HL-60/S4 treated with phorbol 12-myristate 13-acetate at 8.2 ng/mL for 4 days and 3 days (cell line): ENCODE data around the gene BMPR2.
"Not testable (repeated sequence)": the region's sequence is repeated elsewhere in the genome, so short reads cannot be mapped to it uniquely, and the experiment has no call there.

ENCODE experiments used
- in situ Hi-C: fragments of 300-500 bp; cut with MboI; formaldehyde crosslinking; loops from 2 replicates; pipeline ENCODE4 v1.15.0; 2022; ENCODE audit warnings: low sequenced_read_pairs

Gene BMPR2

DNA sequence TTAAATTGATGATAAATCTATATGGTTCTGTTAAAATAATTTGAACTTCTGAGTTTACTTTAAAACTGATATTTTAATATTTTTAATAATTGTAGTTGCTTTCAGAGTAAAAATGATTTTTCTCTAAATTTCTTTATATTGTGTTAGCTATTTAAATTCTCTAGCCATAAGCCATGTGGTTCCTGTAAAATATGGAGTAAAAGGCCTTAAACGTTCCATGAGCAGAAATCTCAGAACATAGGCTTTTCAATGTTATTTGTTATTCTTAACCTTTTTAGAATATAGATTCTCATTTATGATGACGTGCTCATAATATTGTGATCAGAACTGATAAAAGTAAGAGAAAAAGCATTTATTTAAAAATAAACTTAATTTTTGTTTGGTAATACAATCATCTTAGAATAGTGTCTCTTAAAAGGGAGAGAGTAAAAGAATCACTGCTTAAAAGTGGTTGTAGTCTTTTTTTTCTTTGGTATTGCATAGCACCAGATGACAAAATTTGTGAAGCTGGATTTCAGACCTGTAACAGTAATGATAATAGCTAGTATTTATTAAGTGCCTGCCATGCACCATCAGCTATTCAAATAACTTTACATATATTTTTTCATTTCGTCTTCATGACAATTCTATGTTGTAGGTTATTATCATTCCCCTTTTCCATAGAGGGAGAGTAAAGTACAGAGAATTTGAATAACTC, 2.7 kb downstream of the BMPR2 start:
- in situ Hi-C loops = no loop called here

DNA sequence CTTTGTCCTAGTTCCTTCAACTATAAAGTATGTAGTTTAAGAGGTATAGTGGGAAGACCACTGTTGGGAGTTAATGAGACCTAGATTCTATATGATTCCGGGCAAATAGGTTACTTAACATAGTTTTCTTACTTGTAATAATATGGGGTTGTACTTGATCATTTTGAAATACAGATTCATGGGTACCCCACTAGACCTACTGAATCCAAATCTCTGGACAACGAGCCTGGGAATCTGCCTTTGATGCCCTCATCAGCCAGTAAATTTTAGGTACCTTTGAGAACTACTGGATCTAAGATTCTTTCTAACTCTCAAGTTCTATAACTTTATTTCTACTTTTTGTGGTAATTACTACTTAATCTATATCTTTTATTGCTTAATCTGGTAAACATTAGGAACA, 6.6 kb downstream of the BMPR2 start:
- in situ Hi-C loops = no loop called here

DNA sequence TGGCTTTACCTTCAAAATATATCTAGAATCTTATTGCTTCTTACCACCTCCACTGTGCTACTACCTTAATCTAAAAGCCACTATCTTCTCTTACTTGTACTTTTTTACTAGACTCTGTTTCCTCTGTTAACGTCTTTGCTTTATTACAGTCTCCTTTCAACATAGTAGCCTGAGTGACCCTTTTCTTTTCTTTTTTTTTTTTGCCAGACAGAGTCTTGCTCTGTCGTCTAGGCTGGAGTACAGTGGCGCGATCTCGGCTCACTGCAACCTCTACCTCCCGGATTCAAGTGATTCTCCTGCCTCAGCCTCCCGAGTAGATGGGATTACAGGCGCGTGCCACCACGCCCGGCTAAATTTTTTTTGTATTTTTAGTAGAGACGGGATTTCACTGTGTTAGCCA, 10.4 kb downstream of the BMPR2 start:
- in situ Hi-C loops = not testable (repeated sequence)

DNA sequence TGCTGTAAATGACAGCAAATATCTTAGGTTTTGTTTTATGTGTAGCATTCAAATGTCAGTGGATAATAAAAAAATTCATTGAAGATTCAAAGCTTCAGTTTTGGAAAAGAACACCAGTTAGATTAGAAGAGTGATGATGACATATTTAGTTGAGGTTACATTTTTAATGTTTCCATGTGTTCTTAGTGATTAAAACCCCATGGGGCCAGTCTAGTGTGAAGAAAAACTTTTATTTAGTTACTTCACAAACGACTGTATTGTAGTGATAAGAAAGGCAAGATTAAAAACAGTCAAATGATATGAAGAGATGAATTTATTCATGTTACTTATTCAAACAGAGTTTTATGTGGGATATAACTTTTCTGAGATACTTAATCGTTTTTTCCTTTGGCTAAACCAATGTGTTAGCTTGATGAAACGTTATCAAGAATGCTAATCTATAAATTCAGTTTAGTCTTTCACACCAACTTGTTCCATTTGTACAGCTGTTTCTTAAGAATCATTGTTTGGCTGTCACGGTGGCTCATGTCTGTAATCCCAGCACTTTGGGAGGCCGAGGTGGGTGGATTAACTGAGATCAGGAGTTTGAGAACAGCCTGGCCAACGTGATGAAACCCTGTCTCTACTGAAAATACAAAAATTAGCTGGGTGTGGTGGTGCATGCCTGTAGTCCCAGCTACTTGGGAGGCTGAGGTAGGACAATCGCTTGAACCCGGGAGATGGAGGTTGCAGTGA, 11.6 kb downstream of the BMPR2 start:
- in situ Hi-C loops = no loop called here

DNA sequence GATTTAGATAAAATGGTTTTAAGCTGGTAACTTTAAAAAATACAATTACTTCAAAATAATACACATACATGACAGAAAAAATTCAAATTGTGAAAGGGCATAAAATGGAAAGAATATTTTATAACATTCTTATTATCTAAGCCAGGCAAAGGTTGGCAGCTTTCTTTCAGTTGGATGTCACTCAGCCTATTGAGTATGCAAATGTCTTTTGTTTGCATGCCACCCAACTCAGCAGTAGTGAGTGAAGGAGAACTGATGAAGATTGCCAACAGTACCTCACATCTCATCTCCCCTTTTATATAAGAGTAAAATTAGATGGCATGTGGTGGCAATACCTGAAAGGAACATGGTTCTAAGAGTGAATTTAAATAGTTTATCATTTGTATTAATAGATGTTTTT, 24.8 kb downstream of the BMPR2 start:
- in situ Hi-C loops = no loop called here

DNA sequence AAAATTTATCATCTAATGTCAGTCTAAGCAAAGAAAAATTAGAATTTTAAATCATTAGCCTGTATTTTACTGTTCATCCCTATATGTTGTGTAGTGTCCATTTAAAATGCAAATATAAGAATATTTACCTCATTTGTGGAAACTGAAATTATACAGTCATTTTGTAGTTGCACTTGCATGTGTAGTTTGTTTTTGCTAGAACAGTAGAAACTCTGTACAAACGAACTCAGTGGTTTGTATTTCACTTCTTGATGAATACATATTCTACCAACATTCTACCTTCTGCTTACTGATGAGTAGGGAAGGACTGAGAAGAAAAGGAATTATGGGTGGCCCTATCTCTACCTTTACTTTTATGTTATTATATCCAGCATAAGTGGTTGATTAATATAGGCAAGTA, 29.7 kb downstream of the BMPR2 start:
- in situ Hi-C loops = no loop called here

DNA sequence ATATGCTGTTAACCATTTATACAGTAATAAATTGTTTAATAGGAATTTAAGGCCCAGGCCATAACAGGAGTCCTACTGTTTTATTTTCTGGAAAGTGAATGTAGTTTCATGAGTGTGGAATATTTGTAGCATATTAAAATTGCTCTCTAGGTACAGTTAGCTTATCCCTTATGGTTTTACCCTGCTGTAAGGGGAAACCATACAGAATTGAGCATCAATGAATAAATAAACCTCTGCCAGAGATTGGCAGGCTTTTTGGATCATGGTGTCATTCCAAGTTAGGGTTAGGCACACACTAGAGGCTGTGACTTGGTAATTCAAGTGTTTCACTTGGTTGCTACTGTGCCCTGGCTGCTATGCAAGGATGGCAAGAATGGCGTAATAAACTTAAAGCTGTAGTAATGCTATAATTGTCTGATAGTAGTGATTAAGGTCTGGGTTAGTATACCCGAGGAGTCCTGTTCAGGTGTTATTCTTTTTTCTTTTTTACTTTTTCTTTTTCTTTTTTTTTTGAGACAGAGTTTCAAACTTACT, 30.4 kb downstream of the BMPR2 start:
- in situ Hi-C loops = no loop called here

DNA sequence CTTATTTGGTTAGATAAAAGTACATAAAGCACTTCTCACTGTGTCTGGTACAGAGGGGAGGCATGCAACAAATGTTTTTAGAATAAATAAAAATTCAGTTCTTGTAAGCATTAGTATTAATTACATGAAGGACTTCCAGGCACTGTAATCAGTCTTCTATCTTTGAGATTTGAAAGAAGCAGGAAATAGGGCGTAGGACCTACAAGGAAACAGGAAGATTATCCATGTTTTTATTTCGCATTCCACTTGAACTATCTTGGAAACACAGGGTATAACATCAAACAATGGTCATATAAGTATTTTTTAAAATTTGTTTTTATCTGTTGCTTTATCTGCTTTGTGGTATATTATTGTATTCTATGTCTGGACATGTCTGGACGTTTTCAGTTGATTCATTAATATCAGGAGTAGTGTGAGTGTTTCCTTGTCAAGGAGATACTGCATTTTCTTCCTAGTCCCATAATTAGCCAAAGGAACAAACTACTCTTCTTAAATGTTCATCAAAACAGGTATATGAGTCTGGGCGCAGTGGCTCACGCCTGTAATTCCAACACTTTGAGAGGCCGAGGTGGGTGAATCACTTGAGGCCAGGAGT, 32.5 kb downstream of the BMPR2 start:
- in situ Hi-C loops = no loop called here

DNA sequence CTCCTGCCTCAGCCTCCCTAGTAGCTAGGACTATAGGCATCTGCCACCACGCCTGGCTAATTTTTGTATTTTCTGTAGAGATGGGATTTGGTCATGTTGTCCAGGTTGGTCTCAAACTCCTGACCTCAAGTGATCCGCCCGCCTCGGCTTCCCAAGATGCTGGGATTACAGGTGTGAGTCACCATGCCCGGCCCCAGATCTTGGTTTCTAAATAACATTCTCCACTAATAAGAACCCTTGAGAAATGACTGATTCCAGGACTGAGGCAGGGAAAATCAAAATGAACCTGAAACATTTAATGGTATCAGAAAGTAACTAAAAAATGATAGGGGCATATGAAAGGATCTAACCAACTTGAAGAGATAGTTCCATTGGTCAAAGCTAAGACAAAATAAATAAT, 34.0 kb downstream of the BMPR2 start:
- in situ Hi-C loops = no loop called here

DNA sequence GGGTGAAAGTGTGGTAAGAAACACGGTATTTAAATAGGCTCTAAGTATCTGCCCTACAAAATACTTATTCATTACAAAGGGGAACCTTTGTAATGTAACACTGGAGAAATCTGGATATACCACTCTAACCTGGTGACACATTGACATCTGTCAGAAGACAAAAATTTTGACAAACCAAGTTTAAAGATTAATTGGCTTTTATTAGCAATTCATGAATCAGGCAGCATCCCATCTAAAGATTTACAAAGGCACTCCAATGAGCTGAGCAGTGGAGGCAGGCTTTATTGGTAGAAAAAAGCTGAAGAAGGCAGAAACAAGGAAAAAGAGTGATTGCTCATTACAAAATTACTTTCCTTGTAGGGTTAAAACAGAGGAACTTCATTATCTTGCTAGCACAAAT, 35.0 kb downstream of the BMPR2 start:
- in situ Hi-C loops = no loop called here

DNA sequence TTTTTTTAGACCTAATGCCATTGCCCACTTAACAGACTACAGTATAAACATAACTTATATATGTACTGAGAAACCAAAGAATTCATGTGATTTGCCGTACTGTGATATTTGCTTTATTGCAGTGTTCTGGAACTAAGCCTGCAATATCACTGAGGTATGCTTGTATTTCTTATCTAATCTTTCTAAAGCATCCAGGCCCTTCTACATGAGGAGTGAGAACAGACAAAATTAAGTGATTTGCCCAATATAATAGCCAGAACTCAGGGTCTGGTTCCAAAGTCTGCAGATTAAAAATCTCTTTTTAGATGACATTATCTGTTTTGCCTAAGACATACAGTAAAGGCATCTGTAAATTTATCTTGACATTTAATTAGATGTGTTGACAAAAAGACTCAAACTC, 41.9 kb downstream of the BMPR2 start:
- in situ Hi-C loops = no loop called here

DNA sequence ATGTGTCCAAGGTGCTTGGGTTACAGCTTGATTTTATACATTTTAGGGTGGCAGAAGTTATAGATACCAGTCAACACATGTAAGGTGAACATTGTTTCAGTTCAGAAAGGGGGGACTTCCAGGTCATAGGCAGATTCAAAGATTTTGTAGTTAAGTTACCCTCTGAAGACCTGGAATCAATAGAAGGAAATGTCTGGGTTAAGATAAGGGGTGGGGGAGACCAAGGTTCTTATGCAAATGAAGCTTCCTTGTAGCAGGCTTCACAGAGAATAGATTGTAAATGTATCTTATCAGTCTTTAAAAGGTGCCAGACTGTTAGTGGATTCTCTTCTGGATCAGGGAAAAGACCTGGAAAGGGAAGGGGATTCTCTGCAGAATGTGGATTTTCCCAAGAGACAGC, 42.4 kb downstream of the BMPR2 start:
- in situ Hi-C loops = no loop called here

DNA sequence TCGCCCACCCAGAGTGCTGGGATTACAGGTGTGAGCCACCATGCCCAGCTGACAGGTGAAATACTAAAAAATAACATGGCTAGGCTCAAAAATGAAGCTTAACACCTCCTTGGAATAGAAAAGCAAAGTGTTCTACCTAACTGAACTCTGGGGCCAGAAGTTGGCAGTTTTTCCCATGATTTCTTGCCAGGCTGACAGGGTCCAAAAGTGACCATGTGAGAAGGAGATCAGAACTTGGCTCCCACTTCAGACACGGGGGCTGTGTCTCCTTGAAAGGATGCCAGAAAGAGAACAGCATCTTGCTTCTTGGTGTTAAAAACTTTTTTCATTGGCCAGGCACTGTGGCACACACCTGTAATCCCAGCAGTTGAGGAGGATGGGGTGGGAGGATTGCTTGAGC, 47.0 kb downstream of the BMPR2 start:
- in situ Hi-C loops = no loop called here

DNA sequence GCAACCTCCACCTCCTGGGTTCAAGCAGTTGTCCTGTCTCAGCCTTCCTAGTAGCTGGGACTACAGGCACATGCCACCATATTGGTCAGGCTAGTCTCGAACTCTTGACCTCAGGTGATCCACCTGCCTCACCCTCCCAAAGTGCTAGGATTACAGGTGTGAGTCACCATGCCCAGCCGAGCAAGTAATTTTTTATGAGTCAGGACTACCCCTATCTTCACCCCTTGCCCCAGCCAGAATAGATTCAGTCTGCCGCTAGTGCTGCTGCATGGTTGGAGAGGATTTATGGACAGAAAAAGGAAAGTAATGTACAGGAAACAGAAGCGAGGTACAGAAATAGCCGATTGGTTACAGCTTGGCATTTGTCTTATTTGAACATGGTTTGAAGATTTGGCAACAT, 48.9 kb downstream of the BMPR2 start:
- in situ Hi-C loops = no loop called here

DNA sequence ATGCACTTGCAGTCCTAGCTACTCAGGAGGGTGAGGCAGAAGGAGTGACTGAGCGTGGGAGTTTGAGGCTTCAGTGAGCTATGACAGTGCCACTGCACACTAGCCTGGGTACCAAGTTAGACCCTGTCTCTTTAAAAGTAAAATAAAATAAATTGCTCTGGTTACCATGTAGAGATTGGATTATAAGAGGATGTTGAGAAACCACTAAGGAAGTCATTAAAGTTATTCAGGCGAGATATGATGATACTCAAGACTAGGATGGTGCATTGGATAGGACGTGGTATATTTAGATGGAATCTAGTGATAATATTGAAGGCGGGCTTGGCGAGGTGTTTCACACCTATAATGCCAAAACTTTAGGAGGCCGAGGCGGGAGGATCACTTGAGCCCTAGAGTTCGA, 50.6 kb downstream of the BMPR2 start:
- in situ Hi-C loops = no loop called here

DNA sequence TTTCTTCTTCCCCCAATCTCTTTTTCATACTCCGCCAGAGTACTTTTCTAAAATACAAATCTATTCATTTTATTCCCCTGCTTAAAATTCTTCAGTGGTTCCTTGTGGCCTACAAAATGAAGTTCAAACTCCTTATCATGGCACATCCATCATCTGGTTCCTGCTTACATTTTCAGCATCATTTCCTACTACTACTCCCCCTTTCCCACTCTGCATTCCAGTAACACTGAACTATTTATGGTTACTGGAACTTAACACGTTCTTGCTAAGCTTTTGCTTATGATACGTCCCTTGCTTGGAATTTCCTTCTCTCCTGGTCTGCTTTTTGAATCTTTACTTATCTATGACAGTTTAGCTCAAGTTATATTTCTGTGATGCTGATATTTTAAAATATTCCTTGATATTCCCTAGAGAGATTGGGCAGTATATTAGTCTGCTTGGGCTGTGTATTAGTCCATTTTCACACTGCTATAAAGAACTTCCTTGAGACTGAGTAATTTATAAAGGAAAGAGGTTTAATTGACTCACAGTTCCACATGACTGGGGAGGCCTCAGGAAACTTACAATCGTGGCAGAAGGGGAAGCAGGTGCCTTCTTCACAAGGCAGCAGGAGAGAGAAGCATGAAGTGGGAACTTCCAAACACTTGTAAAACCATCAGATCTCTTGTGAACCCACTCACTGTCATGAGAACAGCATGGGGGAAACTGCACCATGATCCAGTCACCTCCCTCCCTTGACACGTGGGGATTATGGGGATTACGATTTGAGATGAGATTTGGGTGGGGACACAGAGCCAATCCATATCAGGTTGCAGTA, 53.2 kb downstream of the BMPR2 start:
- in situ Hi-C loops = no loop called here

DNA sequence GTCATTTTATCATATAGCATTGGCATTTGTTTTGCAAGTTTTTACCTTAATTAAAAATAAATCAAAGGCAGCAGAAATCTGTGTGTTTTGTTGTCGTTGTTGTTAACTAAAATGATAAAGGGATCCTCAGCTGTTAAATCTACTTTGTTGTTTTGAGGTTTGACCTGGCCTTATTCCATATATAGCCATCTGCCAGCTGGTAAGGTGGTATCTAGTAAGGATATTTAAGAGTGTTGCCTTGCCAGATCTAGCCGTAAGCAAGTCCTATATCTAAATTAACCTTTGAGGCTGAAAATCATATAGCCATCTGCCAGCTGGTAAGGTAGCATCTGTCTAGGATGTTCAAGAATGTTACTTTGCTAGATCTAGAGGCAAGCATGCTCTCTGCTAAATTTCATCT, 56.6 kb downstream of the BMPR2 start:
- in situ Hi-C loops = no loop called here

DNA sequence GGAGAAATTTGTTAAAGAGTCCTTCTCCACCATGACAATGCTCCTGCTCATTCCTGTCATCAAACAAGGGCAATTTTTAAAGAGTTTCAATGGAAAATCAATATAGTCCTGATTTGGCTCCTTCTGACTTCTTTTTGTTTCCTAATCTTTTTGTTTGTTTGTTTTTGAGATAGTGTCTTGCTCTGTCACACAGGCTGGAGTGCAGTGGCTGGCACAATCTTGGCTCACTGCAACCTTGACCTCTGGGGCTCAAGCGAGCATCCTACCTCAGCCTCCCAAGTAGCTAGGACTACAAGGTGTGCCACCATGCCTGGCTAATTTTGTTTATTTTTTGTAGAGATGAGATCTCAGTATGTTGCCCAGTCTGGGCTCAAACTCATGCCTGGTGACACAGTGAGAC, 58.3 kb downstream of the BMPR2 start:
- in situ Hi-C loops = no loop called here

DNA sequence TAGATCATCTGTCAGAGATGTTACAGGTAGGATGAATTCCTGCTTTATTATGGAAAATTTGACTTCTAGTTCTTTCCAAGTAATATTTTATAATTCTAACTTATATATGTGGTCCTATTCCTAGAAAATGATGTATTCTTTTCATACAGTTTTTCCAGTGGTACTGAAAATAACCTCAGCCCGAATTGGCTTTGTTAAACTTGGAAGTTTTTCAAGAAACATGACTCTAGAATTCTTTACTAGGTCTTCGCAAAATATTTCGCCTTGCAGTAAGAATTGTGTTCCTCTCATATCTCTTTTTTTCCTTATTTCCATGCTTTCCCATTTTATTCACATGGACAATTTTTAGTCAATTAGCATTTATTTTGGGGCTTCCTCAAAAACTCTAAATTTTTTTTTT, 60.5 kb downstream of the BMPR2 start:
- in situ Hi-C loops = no loop called here

DNA sequence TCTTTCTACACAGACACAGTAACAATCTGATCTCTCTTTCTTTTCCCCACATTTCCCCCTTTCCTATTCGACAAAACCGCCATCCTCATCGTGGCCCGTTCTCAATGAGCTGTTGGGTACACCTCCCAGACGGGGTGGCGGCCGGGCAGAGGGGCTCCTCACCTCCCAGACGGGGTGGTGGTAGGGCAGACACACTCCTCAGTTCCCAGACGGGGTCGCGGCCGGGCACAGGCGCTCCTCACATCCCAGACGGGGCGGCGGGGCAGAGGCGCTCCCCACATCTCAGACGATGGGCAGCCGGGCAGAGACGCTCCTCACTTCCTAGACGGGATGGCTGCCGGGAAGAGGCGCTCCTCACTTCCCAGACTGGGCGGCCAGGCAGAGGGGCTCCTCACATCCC, 64.0 kb downstream of the BMPR2 start:
- in situ Hi-C loops = not testable (repeated sequence)

DNA sequence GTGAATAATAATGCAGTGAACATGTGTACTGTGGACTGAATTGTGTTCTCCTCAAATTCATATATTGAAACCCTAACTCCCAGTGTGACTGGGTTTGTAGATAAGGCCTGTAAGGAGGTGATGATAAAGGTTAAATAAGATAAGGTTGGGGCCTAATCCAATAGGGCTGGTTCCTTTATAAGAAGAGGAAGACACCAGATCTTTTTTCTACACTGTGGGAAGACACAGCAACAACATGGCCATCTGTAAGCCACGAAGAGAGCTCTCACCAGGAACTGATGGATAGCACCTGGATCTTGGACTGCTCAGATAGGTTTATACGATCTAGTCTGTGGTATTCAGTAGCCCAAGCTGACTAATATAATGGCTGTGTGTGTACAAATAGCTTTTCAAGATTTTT, 66.8 kb downstream of the BMPR2 start:
- in situ Hi-C loops = no loop called here
